Stimulated activated naive CD4-positive, alpha-beta T cell (primary cell): Measurements from ENCODE around the gene G6PC3.
"Not testable (repeated sequence)": the region's sequence is repeated elsewhere in the genome, so short reads cannot be mapped to it uniquely, and the experiment has no call there.

Experiments
- DNase-seq, 6 experiments: peaks; one replicate each; lab custom pipeline; 2025; lab: John Stamatoyannopoulos, UW

G6PC3 gene

GRCh38 chr17:44082256-44082927 is 11.9 kb downstream of the G6PC3 start:
- no peak for DNase-seq

- no peak for DNase-seq
Measured at GRCh38 chr17:44083250-44083849, 12.8 kb downstream of the G6PC3 start.

- no peak for DNase-seq
Measured at GRCh38 chr17:44084131-44084538, 13.6 kb downstream of the G6PC3 start.

- no peak for DNase-seq
Measured at GRCh38 chr17:44084921-44085320, 14.4 kb downstream of the G6PC3 start.

GRCh38 chr17:44085908-44086307 is 15.4 kb downstream of the G6PC3 start:
- no peak for DNase-seq

- DNase-seq: no peak
Measured at GRCh38 chr17:44086364-44087311, 16.1 kb downstream of the G6PC3 start.

- DNase-seq: no peak
Measured at GRCh38 chr17:44087319-44087718, 16.8 kb downstream of the G6PC3 start.

GRCh38 chr17:44088254-44088653 is 17.7 kb downstream of the G6PC3 start:
- DNase-seq: no peak

- no peak for DNase-seq
Measured at GRCh38 chr17:44091200-44091997, 20.9 kb downstream of the G6PC3 start.

- no peak for DNase-seq
Measured at GRCh38 chr17:44092051-44092450, 21.5 kb downstream of the G6PC3 start.

GRCh38 chr17:44093231-44093900 is 22.8 kb downstream of the G6PC3 start:
- DNase-seq: no peak

GRCh38 chr17:44094701-44095387 is 24.3 kb downstream of the G6PC3 start:
- no peak for DNase-seq

- DNase-seq: no peak
Measured at GRCh38 chr17:44095388-44095646, 24.8 kb downstream of the G6PC3 start.

GRCh38 chr17:44095647-44096496 is 25.3 kb downstream of the G6PC3 start:
- no peak for DNase-seq

GRCh38 chr17:44097110-44097958 is 26.8 kb downstream of the G6PC3 start:
- DNase-seq: no peak

GRCh38 chr17:44101858-44102257 is 31.3 kb downstream of the G6PC3 start:
- DNase-seq: not testable (repeated sequence)

- no peak for DNase-seq
Measured at GRCh38 chr17:44102849-44103622, 32.5 kb downstream of the G6PC3 start.

GRCh38 chr17:44105483-44105882 is 34.9 kb downstream of the G6PC3 start:
- DNase-seq: no peak
